Measurements from ENCODE around the gene ZNF324B.

The ZNF324B gene

GRCh38 chr19:58471736-58472135 is 20.3 kb downstream of the ZNF324B start:
- TF ChIP-seq, protein P1, sequence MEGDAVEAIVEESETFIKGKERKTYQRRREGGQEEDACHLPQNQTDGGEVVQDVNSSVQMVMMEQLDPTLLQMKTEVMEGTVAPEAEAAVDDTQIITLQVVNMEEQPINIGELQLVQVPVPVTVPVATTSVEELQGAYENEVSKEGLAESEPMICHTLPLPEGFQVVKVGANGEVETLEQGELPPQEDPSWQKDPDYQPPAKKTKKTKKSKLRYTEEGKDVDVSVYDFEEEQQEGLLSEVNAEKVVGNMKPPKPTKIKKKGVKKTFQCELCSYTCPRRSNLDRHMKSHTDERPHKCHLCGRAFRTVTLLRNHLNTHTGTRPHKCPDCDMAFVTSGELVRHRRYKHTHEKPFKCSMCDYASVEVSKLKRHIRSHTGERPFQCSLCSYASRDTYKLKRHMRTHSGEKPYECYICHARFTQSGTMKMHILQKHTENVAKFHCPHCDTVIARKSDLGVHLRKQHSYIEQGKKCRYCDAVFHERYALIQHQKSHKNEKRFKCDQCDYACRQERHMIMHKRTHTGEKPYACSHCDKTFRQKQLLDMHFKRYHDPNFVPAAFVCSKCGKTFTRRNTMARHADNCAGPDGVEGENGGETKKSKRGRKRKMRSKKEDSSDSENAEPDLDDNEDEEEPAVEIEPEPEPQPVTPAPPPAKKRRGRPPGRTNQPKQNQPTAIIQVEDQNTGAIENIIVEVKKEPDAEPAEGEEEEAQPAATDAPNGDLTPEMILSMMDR (IDR thresholded peaks at IDR 0.05; ENCODE audit: low read depth, low read length), result no peak
- no peak overlapping the region for H3K4me3 ChIP-seq (ENCODE audit: low read depth, low read length)
- H3K9me3 ChIP-seq (ENCODE audit: severe bottlenecking), result no peaks in the 10 kb centered on the region
- no peak for DNase-seq
- H3K27ac ChIP-seq, result no peak overlapping the region
- H3K27me3 ChIP-seq (ENCODE audit: insufficient read depth, low read depth, severe bottlenecking), result no peaks in the 10 kb centered on the region
- peaks cover 27% of the 10 kb centered on the region for H3K36me3 ChIP-seq

DNA sequence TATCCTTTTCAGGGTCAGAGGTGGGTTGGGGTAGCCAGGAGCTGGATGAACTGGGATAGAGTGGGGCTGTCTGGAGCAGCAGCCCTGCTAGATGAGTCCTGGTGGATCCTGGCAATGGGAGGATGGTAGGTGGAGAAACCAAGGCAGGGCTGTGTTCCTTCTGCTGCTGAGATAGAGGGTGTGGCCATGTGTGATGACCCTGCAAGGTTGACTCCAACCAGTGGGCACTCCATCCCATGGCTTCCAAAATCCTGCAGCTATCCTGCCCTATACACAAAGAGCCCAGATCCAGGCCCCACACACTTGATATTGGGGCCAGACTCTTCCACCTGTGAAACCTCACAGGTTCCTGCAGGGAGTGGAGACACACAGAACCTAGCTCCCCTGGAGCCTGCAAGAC is 22.4 kb downstream of the ZNF324B start:
- Histone ChIP-seq H3K27ac (no peak overlapping the region), H3K4me3 (ENCODE audit: low read depth, low read length) (no peak overlapping the region), H3K27me3 (ENCODE audit: insufficient read depth, low read depth, severe bottlenecking) (no peaks in the 10 kb centered on the region), H3K9me3 (ENCODE audit: severe bottlenecking) (no peaks in the 10 kb centered on the region), H3K36me3 (peaks cover 34% of the 10 kb centered on the region)
- DNase-seq, result no peak
- TF ChIP-seq, protein P1 (IDR thresholded peaks at IDR 0.05; ENCODE audit: low read depth, low read length), result no peak

GRCh38 chr19:58474291-58474996 is 23.0 kb downstream of the ZNF324B start:
- H3K36me3 ChIP-seq, result peaks cover 34% of the 10 kb centered on the region
- H3K27me3 ChIP-seq (ENCODE audit: insufficient read depth, low read depth, severe bottlenecking), result no peaks in the 10 kb centered on the region
- DNase-seq, result no peak
- TF ChIP-seq, protein P1 (IDR thresholded peaks at IDR 0.05; ENCODE audit: low read depth, low read length), result no peak
- H3K27ac ChIP-seq, result no peak overlapping the region
- H3K4me3 ChIP-seq (ENCODE audit: low read depth, low read length), result no peak overlapping the region
- no peaks in the 10 kb centered on the region for H3K9me3 ChIP-seq (ENCODE audit: severe bottlenecking)

- TF ChIP-seq, protein P1 (IDR thresholded peaks at IDR 0.05; ENCODE audit: low read depth, low read length), result no peak
- Histone ChIP-seq H3K27me3 (ENCODE audit: insufficient read depth, low read depth, severe bottlenecking) (no peaks in the 10 kb centered on the region), H3K9me3 (ENCODE audit: severe bottlenecking) (no peaks in the 10 kb centered on the region), H3K36me3 (peaks cover 34% of the 10 kb centered on the region), H3K27ac (peak overlapping the region; percentile 90), H3K4me3 (ENCODE audit: low read depth, low read length) (peak overlapping the region; percentile 70)
- no peak for DNase-seq
Measured at GRCh38 chr19:58474997-58475713, 23.7 kb downstream of the ZNF324B start.

DNA sequence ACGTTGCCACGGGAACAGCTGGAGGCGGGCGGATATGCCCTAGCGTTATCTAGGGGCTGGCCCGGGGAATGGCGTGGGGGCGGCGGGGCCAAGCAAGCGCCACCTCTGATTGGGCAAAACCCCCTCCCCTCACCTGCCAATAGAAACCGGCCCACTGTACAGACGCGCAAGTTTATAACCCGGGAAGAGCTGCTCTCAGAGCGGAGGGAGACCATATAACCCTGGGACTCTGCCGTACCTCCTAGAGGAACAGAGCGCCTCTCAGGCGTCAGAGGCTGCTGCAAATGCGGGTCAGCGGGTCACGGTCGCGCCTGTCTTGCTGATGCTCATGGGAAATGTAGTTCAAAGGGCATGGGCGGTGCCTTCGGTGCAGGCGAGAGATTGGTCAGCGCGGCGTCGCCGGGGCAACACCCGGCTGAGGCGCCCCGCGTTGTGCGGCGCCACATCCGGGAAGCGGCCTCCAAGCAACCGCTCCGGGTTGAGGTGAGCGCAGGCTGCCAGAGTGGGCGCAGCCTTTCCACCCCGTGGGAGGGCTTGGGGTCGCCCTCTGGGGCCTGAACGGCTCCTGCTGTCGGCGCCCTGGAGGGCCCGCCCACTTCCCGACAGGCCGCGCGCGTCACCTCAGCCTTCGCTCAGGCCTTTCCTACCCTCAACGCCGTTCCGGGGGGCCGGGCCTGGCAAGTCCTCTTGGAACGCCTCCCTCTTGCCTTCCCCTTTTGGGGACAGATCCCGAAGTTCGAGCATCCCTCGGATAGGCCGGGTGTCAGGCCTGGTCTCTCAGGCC is 24.5 kb downstream of the ZNF324B start, which contains the start of gene ZNF446:
TSS of gene ZNF446 (plus strand) at position 639 of the 784 bp plus-strand sequence. CDS start 867 bp downstream, outside the sequence.
- Histone ChIP-seq H3K27me3 (ENCODE audit: insufficient read depth, low read depth, severe bottlenecking) (no peaks in the 10 kb centered on the region), H3K4me3 (ENCODE audit: low read depth, low read length) (peak within 1 kb of the TSS; percentile 70), H3K9me3 (ENCODE audit: severe bottlenecking) (no peaks in the 10 kb centered on the region), H3K27ac (peak within 1 kb of the TSS; percentile 90), H3K36me3 (peaks cover 35% of the 10 kb centered on the region)
- peak; percentile 95 for DNase-seq
- TF ChIP-seq, protein P1 (IDR thresholded peaks at IDR 0.05; ENCODE audit: low read depth, low read length), result no peak
